GM18867 (cell line): ENCODE results near the gene IVNS1ABP.
"Not testable (repeated sequence)": the region's sequence is repeated elsewhere in the genome, so short reads cannot be mapped to it uniquely, and the experiment has no call there.

Experiments
- ATAC-seq: cut with Tn5 transposase; IDR thresholded peaks from one replicate; pipeline ENCODE4 v1.9.1; 2021; ENCODE audit warnings: mild to moderate bottlenecking, moderate library complexity; ENCODE audit not compliant: unreplicated experiment

IVNS1ABP gene

GRCh38 chr1:185337246-185337645 is 20.2 kb upstream of the IVNS1ABP start:
- ATAC-seq = no peak

GRCh38 chr1:185334182-185334581 is 17.1 kb upstream of the IVNS1ABP start:
- ATAC-seq = no peak

- no peak for ATAC-seq
Observed at GRCh38 chr1:185328255-185328654, 11.2 kb upstream of the IVNS1ABP start.

DNA sequence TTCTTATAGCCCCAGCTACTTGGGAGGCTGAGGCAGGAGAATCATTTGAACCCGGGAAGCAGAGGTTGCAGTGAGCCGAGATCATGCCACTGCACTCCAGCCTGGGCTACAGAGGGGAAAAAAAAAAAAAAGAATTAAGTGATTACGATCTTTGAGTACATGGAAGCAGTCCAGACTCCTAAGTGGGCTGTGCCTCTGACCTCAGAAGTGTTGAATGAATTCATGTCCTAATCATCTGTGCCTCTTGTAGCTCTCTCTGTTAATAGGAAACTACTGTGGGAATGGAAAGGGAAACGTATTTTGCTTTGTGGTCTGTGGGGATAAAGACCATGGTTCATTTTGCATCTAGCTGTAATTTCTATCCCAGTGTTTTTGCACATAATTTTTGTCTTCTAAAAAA is 8.4 kb upstream of the IVNS1ABP start:
- no peak for ATAC-seq

DNA sequence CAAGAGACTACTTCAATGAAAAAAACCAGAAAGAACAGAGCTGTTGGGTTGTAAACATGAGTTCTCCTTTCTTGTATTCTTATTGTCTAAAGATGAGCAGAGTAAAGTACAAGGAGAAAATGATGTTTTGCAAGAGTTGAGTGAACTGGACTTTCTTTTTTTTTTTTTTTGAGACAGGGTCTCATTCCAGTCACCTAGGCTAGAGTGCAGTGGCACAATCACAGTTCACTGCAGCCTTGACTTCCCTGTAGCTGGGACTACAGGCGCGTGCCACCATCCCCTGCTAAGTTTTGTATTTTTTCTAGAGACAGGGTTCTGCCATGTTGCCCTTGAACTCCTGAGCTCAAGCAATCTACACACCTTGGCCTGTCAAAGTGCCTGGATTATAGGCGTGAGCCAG is 7.1 kb upstream of the IVNS1ABP start:
- no peak for ATAC-seq

- ATAC-seq = no peak
Observed at GRCh38 chr1:185322636-185323035, 5.6 kb upstream of the IVNS1ABP start.

DNA sequence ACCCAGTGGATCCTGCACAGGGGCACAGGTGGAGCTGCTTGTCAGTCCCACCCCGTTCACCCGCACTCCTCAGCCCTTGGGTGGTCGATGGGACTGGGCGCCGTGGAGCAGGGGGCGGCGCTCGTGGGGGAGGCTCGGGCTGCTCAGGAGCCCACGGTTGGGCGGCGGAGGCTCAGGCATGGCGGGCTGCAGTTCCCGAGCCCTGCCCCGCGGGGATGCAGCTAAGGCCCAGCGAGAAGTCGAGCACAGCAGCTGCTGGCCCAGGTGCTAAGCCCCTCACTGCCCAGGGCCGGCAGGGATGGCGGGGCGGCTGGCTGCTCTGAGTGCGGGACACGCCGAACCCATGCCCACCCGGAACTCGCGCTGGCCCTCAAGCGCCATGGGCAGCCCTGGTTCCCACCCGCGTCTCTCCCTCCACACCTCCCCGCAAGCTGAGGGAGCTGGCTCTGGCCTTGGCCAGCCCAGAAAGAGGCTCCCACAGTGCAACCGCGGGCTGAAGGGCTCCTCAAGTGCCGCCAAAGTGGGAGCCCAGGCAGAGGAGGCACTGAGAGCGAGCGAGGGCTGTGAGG is 4.7 kb upstream of the IVNS1ABP start:
- ATAC-seq = not testable (repeated sequence)

- ATAC-seq = not testable (repeated sequence)
Observed at GRCh38 chr1:185321104-185321503, 4.1 kb upstream of the IVNS1ABP start.

- no peak for ATAC-seq
Observed at GRCh38 chr1:185319139-185319475, 2.1 kb upstream of the IVNS1ABP start.

- no peak for ATAC-seq
Observed at GRCh38 chr1:185318431-185319138, 1.5 kb upstream of the IVNS1ABP start.

GRCh38 chr1:185317886-185318310 is 855 bp upstream of the IVNS1ABP start:
- peak; percentile 49 for ATAC-seq

GRCh38 chr1:185316163-185317033 is 645 bp downstream of the IVNS1ABP start:
- peak; percentile 57 for ATAC-seq

GRCh38 chr1:185315445-185316071 is 1.5 kb downstream of the IVNS1ABP start:
- peak; percentile 2 for ATAC-seq

DNA sequence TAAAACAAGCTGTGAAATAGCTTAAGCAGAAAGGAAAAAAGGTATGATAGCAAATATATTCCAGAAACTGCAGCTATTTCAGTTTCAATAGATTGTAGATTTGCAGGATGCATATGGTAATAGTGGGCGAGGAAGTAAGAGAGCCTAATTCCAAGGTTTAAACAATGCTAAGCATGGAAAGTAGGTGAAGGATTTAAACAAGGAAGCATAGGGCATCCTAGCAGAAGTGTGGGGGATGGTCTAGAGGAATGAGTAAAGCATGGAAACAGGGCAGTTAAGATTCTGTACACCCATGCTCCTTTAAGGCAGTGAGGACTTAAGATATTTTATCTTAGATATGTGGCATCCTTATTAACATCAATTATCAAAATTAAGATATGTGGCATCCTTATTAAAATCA is 2.6 kb downstream of the IVNS1ABP start:
- no peak for ATAC-seq

DNA sequence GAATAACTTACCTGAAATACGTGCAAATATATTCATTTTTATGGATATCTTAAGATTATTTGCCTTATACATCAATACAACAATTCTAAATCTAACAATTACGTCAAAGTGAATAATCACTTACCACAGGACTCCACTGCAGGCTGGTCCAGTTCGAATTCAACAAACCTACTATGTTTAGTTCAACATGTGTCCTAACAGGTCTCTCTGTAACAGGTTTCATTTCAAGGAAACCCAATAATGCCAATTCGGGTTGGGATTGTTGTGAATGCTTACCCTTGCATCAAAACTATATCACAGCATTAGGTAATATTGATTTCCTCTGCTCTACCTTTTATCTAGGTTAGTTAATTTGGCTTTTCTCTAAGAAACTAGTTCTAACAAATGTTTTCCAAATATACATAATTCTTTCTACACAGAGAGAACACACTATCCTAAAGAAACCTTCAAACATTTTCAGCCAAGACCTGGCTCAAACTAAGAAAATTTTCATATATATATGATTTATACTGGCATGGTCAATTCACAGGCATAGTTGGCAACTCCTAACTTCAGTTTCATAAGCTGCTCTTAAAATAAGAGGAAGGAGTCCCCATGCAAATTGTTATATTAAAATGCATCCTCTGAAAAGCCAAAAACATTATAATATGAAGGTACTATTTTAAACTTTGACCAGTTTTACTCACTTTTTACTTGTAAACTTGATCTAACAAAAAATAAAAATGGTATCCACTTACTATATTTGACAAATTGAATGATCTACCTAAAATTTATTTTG is 4.5 kb downstream of the IVNS1ABP start:
- no peak for ATAC-seq

DNA sequence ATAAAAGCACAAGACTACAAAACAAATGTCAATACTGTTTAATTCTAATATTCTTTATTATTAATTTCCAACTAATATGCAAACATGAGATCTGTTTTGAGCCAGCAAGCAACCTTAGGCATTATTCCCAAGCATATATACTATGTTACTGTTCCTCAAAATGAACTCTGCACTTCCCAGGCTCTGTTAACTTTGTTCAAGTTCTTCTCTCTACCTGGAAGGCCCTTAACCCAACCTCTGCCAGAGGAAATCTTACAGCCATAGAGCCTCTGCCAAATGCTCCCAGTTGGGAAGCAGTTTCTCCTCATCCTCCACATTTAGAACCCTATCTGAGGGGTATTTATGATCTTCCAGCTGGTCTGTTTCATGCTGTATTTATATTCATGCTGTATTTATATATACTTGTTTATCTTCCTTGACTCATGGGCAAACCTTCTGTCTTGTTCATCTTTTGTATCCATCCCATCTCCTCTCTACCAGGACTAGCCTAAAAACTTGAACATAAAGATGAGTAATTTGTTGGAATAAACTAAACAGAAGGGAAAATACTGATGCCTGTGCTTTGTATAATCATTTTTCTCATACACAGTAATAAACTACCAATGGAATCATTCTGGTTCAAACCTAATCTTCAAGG is 5.3 kb downstream of the IVNS1ABP start:
- ATAC-seq = no peak

- no peak for ATAC-seq
Observed at GRCh38 chr1:185309566-185309965, 7.5 kb downstream of the IVNS1ABP start.

DNA sequence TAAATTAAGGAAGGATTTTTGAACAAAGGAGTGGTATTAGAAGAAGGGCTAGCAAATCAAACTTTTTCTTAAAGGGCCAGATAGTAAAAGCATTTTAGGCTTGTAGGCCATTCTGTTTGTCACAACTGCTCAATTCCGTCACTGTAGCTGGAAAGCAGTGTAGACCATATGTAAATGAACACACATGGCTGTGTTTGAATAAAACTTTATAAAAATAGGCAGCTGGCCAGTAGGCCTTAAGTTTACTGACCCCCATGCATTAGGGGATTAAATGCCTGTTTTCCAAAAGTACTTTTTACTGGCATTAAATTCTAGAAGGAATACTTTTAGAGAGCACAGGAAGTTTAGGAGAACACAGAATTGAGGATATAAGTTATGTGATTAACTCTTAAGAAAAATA is 8.9 kb downstream of the IVNS1ABP start:
- ATAC-seq = no peak

DNA sequence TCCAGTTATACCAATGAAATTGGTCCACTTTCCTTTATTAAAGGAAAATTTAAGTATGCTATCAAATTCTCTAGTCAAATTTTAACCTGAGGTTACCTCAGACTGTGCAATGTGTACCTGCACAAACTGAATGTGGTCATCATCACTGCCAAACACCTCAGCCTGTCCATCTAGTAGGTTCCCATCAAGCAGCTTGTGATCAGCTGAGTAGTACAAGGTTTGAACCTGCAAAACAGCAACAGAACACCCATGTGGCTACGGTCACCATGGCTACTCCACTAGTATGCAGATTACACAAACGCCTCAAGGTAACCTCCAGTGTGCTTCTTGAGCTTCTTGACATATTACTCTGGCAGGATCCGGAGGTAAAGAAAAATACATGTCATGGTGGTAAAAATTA is 11.6 kb downstream of the IVNS1ABP start:
- no peak for ATAC-seq

DNA sequence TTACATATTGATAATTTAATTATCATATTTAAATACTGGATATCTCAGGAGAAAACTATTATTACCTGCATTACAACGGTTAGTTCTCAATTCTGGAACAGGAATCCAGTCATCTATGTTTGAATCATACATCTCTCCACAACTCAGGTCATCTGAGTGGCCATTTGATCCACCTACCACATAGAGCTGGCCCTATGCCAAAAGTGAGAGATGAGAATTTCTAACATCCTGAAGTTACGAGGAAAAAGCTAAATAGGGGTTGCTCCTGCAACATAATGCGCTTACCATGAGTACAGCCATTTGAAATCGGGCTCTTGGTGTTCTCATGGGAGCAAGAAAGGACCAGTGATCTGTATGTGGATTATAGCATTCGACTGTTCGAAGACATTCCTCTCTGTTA is 16.9 kb downstream of the IVNS1ABP start:
- no peak for ATAC-seq
